GM19099 (cell line): ENCODE results near the gene STIM2.

Experiments
- POLR2A ChIP-seq: IDR thresholded peaks from 3 replicates; pipeline ENCODE4 v1.6.1; 2011; ENCODE audit warnings: low read depth; ENCODE audit not compliant: insufficient read length; ENCODE audit errors: extremely low read depth

STIM2 gene

DNA sequence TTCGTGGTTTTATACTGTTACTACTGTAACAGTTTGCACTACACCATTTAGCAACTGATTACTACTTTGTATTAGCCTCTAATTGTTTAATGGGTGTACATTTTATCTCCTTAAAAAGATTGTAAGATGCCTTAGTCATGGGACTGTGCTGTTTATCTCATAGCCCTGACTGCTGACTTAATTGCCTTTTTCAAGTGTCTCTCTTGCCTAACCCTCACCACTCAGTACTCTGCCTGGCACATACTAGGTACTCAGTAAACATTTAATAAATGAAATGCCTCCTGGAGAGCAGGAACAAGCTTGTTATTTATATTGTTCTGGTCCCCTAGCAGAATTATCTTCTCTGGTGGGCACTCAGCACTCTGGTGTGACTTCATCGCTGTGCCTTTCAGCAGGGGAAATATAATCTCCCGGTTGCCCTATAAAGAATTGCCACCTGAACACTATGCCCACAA is 1.7 kb upstream of the STIM2 start:
- no peak for TF ChIP-seq POLR2A

DNA sequence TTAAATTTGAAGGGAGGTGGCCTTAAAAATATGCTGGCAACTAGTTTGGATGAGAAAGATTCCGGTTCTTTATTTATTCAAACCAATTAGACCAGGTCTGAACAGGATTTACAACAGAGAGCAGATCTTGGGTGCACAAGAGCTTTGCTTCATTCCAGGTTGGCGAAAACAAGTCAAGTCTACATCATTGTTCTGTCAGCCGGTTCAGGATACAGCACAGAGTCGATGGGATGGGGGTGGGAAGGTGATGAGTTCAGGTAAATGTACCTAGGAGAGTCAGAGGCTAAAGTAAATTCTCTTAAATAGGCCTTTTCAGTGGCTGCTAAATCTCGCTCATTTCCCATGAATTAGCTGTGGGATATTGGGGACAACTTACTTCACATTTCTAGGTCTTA is 882 bp upstream of the STIM2 start:
- no peak for TF ChIP-seq POLR2A

DNA sequence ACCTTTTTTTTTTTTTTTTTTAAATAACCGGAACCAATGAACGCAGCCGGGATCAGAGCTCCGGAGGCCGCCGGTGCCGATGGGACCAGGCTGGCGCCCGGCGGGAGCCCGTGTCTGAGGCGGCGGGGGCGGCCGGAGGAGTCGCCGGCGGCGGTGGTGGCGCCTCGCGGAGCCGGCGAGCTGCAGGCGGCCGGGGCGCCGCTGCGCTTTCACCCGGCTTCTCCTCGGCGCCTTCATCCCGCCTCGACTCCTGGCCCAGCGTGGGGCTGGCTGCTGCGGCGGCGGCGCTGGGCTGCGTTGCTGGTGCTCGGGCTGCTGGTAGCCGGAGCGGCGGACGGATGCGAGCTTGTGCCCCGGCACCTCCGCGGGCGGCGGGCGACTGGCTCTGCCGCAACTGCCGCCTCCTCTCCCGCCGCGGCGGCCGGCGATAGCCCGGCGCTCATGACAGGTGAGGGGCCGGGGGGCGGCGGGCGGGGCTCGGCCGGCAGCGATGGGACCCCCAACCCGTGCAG is 337 bp downstream of the STIM2 start:
- no peak for TF ChIP-seq POLR2A

DNA sequence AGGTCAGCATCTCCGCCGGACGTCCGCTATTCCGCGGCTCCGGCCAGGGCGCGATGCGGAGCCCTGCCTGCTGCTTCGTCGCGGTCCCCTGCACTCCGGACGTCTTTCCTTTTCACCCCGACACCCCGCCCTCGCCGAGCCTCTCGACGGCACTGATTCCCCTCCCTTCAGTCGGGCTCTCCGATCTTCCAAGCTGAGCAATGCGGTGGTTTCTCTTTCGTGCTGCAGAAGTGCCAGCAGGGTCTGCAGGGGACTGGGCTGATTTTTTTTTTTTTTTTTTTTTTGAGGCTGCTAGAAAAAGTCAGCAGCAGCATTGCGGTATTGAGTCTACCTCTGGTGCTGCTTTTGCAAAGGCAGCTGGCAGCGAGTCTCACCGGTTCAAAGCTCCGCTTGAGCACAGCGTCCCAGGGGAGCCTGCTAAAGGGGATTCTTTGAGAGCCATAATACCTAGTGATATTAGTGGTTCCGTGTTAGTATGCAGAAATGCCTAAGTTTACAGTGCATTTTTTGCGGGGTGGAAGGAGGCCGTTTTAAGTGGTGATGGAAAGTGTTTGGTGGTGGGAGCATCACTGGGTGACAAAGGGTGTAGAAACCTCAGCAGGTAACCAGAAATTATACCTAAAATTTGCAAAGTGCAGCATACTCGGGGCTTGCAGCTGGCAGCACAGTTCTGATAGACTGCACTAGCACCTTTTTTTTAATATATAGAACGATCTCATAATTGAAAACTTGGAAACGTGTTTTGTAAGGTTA is 969 bp downstream of the STIM2 start:
- peak; percentile 45 for TF ChIP-seq POLR2A

DNA sequence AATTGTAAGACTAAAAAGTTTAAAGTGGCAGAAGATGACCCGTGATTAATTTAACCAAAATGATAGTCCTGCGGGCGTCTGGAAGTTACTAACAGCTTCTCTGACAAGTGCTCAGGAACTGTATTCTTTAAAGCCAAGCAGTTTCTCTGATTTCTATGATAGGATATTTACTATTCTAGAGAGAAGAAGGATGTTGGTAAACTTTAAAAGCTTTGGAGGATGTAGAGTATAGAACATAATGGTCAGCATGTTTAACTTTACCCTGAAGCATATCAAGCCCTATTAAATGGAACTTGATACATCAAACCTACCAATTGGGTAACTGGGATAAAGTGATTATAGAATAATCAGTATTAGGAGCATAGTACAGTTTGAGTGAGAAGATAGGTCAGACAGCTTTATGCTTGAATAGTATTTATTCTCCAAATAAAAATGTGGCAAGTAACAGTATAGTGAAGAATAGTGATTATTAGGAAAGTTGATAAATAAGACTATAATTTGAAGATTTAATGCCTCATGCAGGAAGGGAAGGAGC is 1.8 kb downstream of the STIM2 start:
- TF ChIP-seq POLR2A, result no peak

DNA sequence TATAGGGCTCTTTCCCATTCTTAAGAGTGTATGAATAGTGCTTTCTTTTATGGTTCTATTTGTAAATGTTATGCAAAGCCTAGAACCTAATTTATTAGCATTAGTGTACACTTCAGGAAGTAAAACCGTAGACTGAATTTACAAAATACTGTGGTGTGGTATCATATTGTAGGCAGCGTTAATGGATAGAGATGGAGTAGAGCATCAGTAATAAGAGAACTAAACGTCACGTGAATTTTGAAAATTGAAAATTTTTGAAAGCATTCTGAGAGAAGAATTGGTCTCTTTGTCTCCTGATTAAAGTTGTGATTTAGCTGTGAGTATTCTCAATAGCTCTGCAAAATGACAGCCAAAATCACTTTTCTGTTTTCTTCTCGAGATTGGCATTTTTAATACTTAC is 2.9 kb downstream of the STIM2 start:
- no peak for TF ChIP-seq POLR2A

DNA sequence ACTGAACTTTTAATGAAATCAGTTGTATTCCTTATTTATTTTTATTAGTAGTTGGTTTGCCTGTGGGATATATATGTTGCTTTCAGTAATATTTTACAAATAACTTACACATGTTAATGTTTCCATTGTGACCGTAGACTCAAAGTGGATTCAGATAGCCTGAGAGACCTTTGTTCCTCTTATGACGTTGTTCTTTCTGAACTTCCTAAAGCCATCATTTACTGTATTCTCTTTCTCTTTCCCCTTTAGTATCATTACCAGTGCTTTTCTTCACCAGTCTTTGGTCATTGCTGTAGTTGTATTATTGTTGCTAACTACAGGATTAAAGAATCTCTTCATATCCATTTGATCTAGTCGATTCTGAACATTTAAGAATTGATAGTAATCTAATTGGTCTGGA is 4.3 kb downstream of the STIM2 start:
- TF ChIP-seq POLR2A, result no peak

DNA sequence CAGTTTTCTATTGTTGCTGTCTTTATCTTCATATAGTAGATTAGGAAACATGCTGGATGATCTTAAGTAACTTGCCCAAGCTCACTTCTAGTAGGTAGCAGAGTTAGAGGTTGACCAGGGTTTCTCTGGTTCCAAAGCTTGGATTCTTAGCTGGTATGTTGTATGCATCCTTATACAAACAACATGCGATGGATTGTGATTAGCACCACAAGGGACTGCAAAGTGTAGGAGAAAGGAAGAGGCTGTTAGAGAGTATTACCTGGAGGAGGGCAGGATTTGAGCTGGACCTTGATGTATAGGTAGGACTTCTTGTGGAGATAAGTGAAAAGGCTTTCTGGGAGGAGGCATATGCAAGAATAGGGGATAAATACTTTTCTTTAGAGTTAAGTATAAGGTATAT is 5.6 kb downstream of the STIM2 start:
- TF ChIP-seq POLR2A, result no peak

DNA sequence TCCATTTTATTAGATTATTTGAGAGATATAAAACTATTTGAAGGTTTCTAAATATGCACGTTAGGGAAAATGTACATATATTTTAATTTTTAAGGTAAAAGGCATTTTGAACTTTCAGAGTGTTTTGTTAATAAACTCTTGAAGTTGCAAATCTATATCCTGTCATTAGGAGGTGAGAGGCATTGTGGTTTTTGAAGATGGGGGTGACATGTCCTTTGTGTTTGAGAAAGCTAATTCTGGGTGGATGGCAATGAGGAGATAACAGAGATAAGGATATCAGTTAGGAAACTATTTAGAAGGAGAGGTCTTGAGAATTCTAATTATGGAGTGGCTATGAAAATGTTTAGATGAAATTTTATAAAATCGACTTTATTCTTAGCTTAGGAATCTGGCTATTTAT is 6.1 kb downstream of the STIM2 start:
- TF ChIP-seq POLR2A, result no peak

DNA sequence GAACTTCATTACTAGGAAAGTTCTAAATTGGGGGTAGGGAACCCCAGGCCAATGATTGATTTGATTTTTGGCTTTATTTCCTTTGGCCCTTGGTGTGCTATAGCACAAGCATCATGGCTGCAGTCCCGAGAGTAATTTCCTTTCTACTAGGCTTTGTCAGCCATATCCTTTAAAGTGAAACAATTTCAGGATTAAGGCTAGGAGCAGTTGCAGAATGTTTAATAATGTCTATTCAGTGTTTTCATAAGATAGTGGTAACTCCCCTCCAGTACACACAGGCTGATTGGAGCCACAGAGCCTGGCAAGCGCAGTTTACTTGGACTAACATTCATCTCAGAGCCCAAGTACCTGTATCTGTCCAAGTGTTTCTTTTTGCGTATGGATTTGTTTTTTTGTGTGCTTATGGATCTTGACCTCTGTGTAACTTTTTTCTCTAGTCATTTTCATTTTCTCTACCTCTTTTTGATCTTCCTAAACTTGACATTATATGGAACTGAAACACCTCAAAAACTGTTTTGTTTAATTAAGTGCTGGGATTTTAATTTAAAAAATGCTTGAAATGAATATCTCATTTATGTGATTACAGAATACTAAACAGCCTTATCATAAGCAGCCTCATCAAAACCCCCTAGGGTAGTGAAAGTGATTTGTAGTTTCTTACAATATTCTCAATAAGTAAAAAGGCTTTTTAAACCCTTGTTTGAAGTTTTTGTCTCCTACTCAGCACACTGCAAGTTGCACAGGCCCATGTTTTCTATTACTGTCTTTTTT is 7.5 kb downstream of the STIM2 start:
- TF ChIP-seq POLR2A, result no peak

DNA sequence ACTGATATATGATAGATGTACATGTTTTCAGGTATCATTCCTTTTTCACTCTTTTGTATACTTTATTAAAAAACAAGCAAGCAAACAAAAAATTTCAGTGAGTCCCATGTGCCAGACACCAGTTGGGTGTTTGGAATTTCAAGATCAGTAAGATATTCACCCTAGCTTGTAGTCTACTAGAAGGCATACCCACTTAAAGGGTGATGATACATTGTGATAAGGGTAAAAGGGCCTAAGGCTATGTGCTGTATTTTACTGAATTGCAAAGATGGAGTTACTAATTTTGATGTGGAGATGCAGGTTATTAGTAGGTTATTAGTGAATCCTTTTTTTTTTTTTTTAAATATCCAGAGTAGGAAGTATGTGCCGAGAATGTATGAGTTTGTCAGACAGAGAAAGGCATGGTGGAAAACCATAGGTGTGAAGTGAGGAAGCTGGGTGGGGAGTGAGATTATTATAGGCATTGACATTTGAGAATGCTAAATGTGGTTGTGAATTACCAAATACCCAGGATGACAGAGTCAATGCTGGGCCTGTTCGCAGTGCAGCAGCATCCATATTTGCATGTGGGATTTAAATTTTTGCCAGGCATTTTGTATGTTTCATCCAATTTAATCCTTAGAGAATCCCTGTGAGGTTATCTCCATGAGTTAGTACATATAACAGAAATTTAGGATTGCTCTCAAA is 10.1 kb downstream of the STIM2 start:
- TF ChIP-seq POLR2A, result no peak

DNA sequence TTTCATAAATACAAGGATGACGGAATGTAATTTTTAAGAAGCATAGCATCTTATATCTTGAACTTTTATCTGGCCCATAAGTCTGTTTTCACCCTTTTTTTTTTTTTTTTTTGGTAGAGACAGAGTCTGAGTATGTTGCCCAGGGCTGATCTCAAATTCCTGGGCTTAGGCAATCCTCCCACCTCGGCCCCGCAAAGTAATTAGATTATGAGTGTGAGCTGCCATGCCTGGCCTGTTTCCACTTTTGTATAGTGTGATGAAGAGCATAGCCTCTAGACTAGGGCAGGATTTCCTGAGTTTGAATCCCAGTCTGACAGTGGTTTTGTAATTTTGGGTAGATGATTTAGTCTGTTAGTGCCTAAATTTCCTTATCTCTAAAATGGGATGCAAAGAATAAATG is 11.0 kb downstream of the STIM2 start:
- TF ChIP-seq POLR2A, result no peak

DNA sequence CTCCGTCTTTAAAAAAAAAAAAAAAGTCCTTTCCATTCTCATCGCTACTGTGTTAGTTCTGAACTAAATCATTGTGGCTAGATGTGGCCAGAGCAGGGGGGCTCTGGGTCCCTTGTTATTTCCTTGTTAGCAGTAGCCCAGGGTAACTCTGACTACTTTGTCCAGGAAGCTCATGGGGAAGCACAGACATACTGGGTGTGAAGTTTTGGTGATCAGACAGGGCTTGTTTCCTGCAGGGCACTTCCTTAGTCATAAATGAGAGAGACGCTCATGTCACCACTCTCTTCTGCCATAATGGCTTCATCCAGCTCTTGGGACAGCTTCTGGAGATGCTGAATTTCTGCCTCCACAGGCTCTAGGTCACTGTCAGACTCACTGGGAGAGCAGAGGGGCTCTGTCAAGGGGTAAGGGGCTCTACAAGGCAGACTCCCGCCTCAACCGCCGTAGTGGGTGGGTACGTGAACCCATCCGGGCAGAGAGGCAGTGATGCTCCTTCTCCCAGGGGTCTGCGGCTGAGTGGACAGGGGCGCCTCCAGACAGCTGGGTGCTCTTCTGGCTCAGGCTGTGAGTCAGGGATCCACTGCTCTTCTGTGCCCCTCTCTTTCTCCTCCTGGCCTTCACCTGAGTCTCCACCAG is 12.9 kb downstream of the STIM2 start:
- no peak for TF ChIP-seq POLR2A

DNA sequence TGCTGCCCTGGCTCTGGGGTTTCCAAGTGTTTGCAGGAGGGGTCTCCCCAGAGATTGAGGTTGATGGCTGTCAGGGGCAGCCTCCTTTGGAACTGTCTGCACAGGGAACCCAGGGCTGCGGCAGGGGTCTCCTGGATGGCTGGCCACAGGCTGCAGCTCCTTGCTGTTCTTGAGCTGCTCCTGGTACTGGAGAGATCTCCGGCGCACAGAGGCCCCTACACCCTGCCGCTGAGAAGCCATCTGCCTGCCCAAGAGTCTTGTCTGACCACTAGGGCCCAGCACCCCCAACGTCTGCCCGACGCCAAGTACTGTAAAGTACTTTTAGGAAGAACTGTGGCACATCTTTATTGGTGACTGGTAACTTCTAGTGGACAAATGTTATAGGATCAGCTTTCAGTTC is 13.5 kb downstream of the STIM2 start:
- no peak for TF ChIP-seq POLR2A

DNA sequence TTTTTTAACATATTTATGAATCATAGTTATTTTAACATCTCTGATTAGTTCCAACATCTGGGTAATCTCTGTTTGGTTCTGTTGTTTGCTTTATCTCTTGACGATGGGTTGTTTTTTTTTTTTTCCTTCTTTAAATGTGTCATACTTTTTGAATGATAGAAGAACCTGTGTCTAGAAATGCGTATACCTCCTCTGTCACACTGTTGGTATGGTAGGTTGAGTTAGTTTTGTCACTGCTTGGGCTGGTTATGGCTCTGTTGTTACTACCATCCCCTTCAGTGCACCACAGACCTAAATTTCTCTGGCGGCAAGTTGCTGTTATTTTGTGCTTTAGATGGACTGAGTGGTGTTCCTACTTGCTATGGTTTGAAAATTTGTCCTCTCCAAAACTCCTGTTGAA is 16.8 kb downstream of the STIM2 start:
- TF ChIP-seq POLR2A, result no peak
